ENCODE measurements around the gene HPSE2.

GRCh38 chr10:98815039-98815885 lies 420.4 kb downstream of the HPSE2 start:
- TF ChIP-seq POLR2A (IDR thresholded peaks at IDR 0.05) (no peak), POLR2AphosphoS5 (IDR thresholded peaks at IDR 0.05; ENCODE audit: insufficient read depth in 1 of 2, low read depth in 1 of 2) (no peak), CTCF (IDR thresholded peaks at IDR 0.05) (no peak)

All from vagina (tissue), 2 donors.